Testis (tissue), 3 donors: ENCODE results near the gene GJA10. TPM values are rescaled to one million over a fixed set of nuclear protein-coding genes. Genes with fewer than 3 reads are reported as not detected.

Source experiments
- DNase-seq: peaks from one replicate; pipeline ENCODE4 v3.0.0-alpha.2; 2019
- H3K27ac ChIP-seq, 2 donors: fragments of 200-600 bp; sonication (generic); one replicate each; pipeline ENCODE4 v1.5.1; 2019
- H3K27me3 ChIP-seq: fragments of 200-600 bp; sonication (generic); one replicate; pipeline ENCODE4 v1.5.1; 2019
- H3K36me3 ChIP-seq: fragments of 200-600 bp; sonication (generic); one replicate; pipeline ENCODE4 v1.5.1; 2017; ENCODE audit warnings: low read depth; ENCODE audit errors: missing control alignments
- H3K4me1 ChIP-seq: fragments of 200-600 bp; sonication (generic); one replicate; pipeline ENCODE4 v1.5.1; 2019
- H3K4me3 ChIP-seq, 2 donors: fragments of 200-600 bp; sonication (generic); one replicate each; pipeline ENCODE4 v1.5.1; 2017 to 2019
- H3K9me3 ChIP-seq: fragments of 200-600 bp; sonication (generic); one replicate; pipeline ENCODE4 v1.5.1; 2017
- POLR2A ChIP-seq: fragments of 450-650 bp; IDR thresholded peaks from one replicate; pipeline ENCODE4 v1.6.1; 2017; ENCODE audit warnings: antibody characterized with exemption, mild to moderate bottlenecking, moderate library complexity
- WGBS, 2 donors: methylation state at CpG; one replicate each; pipeline ENCODE4 v1.1.5; 2018; 5-methylcytosine and 5-hydroxymethylcytosine counted together
- intact Hi-C: fragments of 100-400 bp; cut with DNase I; formaldehyde crosslinking; loops from one replicate; pipeline ENCODE4 v1.15.1; 2023; ENCODE audit warnings: low total_unique reads
- polyA plus RNA-seq: library from polyadenylated mRNA; stranded (reverse); fragments of 350-450 nt; fragmentation: Illumina TruSeq; extraction: RNeasy Lipid Tissue Mini Kit (QIAGEN cat#74804); gene quantifications from one replicate; pipeline ENCODE4 v1.2.3, GENCODE V29; 2014; ENCODE audit warnings: low read depth, low replicate concordance; ENCODE audit not compliant: insufficient read depth
- total RNA-seq, 2 donors: library from RNA; depleted of rRNA; stranded (reverse); fragments of >200 nt; gene quantifications; one replicate each; pipeline ENCODE4 v1.2.3, GENCODE V29; 2016
- TF ChIP-seq, protein P1 (sequence below), 3 experiments: fragments of 450-650 bp in 2 of 3; fragments of 200-600 bp in 1 of 3; sonication (generic) in 1 of 3; IDR thresholded peaks; one replicate each; pipeline ENCODE4 v1.5.1; 2016 to 2019; ENCODE audit warnings: antibody characterized with exemption in 3 of 3, mild to moderate bottlenecking in 2 of 3, moderate library complexity in 1 of 3

Gene GJA10
- total and polyA plus RNA-seq, 3 donors from 2014 or later, result 0.19 TPM; not detected in 2

GRCh38 chr6:89917801-89918366 is 23.6 kb downstream of the GJA10 start:
- H3K27me3 ChIP-seq, result no peaks in the 10 kb centered on the region
- WGBS, 2 donors, result 92% methylated on average over 3 of the region's 3 CpGs; no CpG with 5 or more reads in 1 of the 2 donors
- intact Hi-C loops, result no loop called here
- TF ChIP-seq POLR2A, result no peak
- TF ChIP-seq, protein P1, sequence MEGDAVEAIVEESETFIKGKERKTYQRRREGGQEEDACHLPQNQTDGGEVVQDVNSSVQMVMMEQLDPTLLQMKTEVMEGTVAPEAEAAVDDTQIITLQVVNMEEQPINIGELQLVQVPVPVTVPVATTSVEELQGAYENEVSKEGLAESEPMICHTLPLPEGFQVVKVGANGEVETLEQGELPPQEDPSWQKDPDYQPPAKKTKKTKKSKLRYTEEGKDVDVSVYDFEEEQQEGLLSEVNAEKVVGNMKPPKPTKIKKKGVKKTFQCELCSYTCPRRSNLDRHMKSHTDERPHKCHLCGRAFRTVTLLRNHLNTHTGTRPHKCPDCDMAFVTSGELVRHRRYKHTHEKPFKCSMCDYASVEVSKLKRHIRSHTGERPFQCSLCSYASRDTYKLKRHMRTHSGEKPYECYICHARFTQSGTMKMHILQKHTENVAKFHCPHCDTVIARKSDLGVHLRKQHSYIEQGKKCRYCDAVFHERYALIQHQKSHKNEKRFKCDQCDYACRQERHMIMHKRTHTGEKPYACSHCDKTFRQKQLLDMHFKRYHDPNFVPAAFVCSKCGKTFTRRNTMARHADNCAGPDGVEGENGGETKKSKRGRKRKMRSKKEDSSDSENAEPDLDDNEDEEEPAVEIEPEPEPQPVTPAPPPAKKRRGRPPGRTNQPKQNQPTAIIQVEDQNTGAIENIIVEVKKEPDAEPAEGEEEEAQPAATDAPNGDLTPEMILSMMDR (IDR thresholded peaks at IDR 0.05), result no peak
- no peaks in the 10 kb centered on the region for H3K36me3 ChIP-seq
- no peaks in the 10 kb centered on the region for H3K9me3 ChIP-seq
- no peaks in the 10 kb centered on the region for H3K4me1 ChIP-seq
- no peak overlapping the region for H3K27ac ChIP-seq
- no peak overlapping the region for H3K4me3 ChIP-seq
- no peak for DNase-seq

GRCh38 chr6:89921197-89921596 is 26.9 kb downstream of the GJA10 start:
- no peak overlapping the region for H3K27ac ChIP-seq
- no peaks in the 10 kb centered on the region for H3K36me3 ChIP-seq
- no peaks in the 10 kb centered on the region for H3K4me1 ChIP-seq
- intact Hi-C loops, result no loop called here
- H3K4me3 ChIP-seq, result no peak overlapping the region
- no peak for DNase-seq
- TF ChIP-seq, protein P1 (IDR thresholded peaks at IDR 0.05), result no peak
- no peak for TF ChIP-seq POLR2A
- H3K9me3 ChIP-seq, result no peaks in the 10 kb centered on the region
- WGBS, 2 donors, result 88 to 89% methylated on average over 6 of the region's 6 CpGs
- H3K27me3 ChIP-seq, result no peaks in the 10 kb centered on the region

DNA sequence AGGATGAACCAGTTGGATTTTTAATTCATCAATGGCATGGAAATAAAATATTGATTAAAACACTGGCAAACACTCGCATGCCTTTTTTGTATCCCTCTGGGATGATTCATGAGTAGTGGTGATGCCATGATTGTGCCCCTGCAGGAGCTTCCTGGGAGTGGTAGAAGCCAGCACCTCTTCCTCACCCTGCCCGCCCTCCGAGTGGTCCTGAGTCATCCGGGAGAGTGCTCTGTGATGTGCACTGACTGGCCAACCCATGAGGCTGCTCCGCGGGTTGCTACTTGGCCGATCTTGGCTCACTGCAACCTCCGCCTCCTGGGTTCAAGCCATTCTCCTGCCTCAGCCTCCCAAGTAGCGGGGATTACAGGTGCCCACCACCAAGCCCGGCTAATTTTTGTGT is 27.4 kb downstream of the GJA10 start:
- H3K27ac ChIP-seq, result no peak overlapping the region
- no peaks in the 10 kb centered on the region for H3K4me1 ChIP-seq
- DNase-seq, result no peak
- no peaks in the 10 kb centered on the region for H3K27me3 ChIP-seq
- H3K4me3 ChIP-seq, result no peak overlapping the region
- WGBS, 2 donors, result 90 to 93% methylated on average over 9 to 10 of the region's 10 CpGs
- H3K36me3 ChIP-seq, result no peaks in the 10 kb centered on the region
- intact Hi-C loops, result no loop called here
- no peaks in the 10 kb centered on the region for H3K9me3 ChIP-seq
- TF ChIP-seq, protein P1 (IDR thresholded peaks at IDR 0.05), result no peak
- TF ChIP-seq POLR2A, result no peak

DNA sequence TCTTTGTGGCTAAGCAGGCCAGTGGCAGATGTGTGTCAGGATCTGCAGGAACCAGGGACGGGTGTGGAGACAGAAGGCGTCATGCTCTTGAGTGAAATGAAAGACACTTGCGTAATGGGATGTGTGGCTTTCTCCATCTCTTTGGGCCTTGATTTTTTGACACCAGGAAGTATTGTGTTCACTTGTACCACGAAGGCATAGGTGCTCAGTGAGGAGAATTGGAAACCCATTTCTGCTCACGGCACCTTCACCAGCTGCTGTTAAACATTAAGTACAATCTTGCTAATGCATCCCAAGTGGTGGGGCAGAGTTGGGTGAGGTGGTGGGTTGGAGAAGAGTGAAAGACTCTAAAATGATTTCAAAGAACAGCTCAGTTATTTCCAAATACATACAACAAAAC is 30.0 kb downstream of the GJA10 start:
- DNase-seq, result no peak
- Histone ChIP-seq H3K36me3 (no peaks in the 10 kb centered on the region), H3K4me1 (no peaks in the 10 kb centered on the region), H3K27ac (no peak overlapping the region), H3K9me3 (no peaks in the 10 kb centered on the region), H3K4me3 (no peak overlapping the region), H3K27me3 (no peaks in the 10 kb centered on the region)
- intact Hi-C loops, result no loop called here
- TF ChIP-seq, protein P1 (IDR thresholded peaks at IDR 0.05), result no peak
- no peak for TF ChIP-seq POLR2A
- 55 to 70% methylated on average over 5 of the region's 5 CpGs for WGBS, 2 donors

GRCh38 chr6:89925826-89926225 is 31.6 kb downstream of the GJA10 start:
- intact Hi-C loops, result no loop called here
- TF ChIP-seq POLR2A, result no peak
- TF ChIP-seq, protein P1 (IDR thresholded peaks at IDR 0.05), result no peak
- Histone ChIP-seq H3K4me3 (no peak overlapping the region), H3K27me3 (no peaks in the 10 kb centered on the region), H3K9me3 (no peaks in the 10 kb centered on the region), H3K4me1 (no peaks in the 10 kb centered on the region), H3K36me3 (no peaks in the 10 kb centered on the region), H3K27ac (no peak overlapping the region)
- 80 to 81% methylated on average over 2 of the region's 2 CpGs for WGBS, 2 donors
- DNase-seq, result no peak
